ENCODE data around the gene FBXW5.

Gene FBXW5

DNA sequence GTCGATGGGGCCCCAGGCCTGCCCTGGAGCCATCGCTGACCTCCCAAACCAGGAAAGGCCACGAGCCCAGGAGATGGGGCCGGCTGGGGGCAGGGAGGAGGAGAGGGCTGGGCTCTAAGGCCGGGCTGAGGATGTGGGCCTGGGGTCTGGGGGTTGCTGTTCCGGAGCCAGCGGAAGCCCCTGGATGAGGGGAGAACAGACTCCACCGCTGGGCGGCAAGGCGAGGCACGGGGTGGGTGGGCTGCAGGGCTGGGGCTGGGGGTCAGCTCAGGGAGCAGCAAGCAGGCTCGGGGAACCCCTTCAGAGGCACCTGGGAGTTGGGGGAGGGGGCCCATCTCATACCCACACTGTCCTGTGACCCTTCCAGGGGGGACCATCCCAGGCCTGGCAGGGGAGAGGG is 19.2 kb upstream of the FBXW5 start:
- ATAC-seq, result no peak
- TF ChIP-seq TSHZ2 (CRISPR knock-in tag; IDR thresholded peaks at IDR 0.05), result no peak
- TF ChIP-seq GLIS3 (CRISPR knock-in tag; IDR thresholded peaks at IDR 0.05), result no peak
- TF ChIP-seq CSDC2 (CRISPR knock-in tag; IDR thresholded peaks at IDR 0.05), result no peak
- TF ChIP-seq TOX (CRISPR knock-in tag; IDR thresholded peaks at IDR 0.05; ENCODE audit: borderline replicate concordance), result no peak
- TF ChIP-seq TCF4 (CRISPR knock-in tag; IDR thresholded peaks at IDR 0.05; ENCODE audit: borderline replicate concordance), result no peak
- TF ChIP-seq ARNTL (CRISPR knock-in tag; IDR thresholded peaks at IDR 0.05; ENCODE audit: borderline replicate concordance, low read depth), result no peak
- TF ChIP-seq, protein P1, sequence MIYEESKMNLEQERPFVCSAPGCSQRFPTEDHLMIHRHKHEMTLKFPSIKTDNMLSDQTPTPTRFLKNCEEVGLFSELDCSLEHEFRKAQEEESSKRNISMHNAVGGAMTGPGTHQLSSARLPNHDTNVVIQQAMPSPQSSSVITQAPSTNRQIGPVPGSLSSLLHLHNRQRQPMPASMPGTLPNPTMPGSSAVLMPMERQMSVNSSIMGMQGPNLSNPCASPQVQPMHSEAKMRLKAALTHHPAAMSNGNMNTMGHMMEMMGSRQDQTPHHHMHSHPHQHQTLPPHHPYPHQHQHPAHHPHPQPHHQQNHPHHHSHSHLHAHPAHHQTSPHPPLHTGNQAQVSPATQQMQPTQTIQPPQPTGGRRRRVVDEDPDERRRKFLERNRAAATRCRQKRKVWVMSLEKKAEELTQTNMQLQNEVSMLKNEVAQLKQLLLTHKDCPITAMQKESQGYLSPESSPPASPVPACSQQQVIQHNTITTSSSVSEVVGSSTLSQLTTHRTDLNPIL (CRISPR knock-in tag; IDR thresholded peaks at IDR 0.05; ENCODE audit: low read depth), result no peak
- TF ChIP-seq ZNF565 (CRISPR knock-in tag; conservative IDR thresholded peaks at IDR 0.05; ENCODE audit: low read depth), result no peak
- TF ChIP-seq, protein P2, sequence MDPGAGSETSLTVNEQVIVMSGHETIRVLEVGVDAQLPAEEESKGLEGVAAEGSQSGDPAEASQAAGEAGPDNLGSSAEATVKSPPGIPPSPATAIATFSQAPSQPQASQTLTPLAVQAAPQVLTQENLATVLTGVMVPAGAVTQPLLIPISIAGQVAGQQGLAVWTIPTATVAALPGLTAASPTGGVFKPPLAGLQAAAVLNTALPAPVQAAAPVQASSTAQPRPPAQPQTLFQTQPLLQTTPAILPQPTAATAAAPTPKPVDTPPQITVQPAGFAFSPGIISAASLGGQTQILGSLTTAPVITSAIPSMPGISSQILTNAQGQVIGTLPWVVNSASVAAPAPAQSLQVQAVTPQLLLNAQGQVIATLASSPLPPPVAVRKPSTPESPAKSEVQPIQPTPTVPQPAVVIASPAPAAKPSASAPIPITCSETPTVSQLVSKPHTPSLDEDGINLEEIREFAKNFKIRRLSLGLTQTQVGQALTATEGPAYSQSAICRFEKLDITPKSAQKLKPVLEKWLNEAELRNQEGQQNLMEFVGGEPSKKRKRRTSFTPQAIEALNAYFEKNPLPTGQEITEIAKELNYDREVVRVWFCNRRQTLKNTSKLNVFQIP (CRISPR knock-in tag; IDR thresholded peaks at IDR 0.05; ENCODE audit: borderline replicate concordance, low read depth), result no peak
- no peak for TF ChIP-seq PPARA (CRISPR knock-in tag; IDR thresholded peaks at IDR 0.05; ENCODE audit: borderline replicate concordance)
- TF ChIP-seq ZNF70 (CRISPR knock-in tag; IDR thresholded peaks at IDR 0.05), result no peak
- TF ChIP-seq SNAI2 (CRISPR knock-in tag; IDR thresholded peaks at IDR 0.05), result no peak
- no peak for TF ChIP-seq ISL1 (CRISPR knock-in tag; IDR thresholded peaks at IDR 0.05)

- TF ChIP-seq ZNF8 (CRISPR knock-in tag; IDR thresholded peaks at IDR 0.05) (no peak), TOX (CRISPR knock-in tag; IDR thresholded peaks at IDR 0.05; ENCODE audit: borderline replicate concordance) (no peak), PATZ1 (CRISPR knock-in tag; IDR thresholded peaks at IDR 0.05; ENCODE audit: borderline replicate concordance) (no peak), OSR1 (CRISPR knock-in tag; IDR thresholded peaks at IDR 0.05) (no peak), ZFP30 (CRISPR knock-in tag; IDR thresholded peaks at IDR 0.05) (no peak), TCF4 (CRISPR knock-in tag; IDR thresholded peaks at IDR 0.05; ENCODE audit: borderline replicate concordance) (no peak), ISL1 (CRISPR knock-in tag; IDR thresholded peaks at IDR 0.05) (no peak), ZFP3 (CRISPR knock-in tag; IDR thresholded peaks at IDR 0.05) (no peak), ESRRG (CRISPR knock-in tag; IDR thresholded peaks at IDR 0.05) (no peak), ZNF70 (CRISPR knock-in tag; IDR thresholded peaks at IDR 0.05) (no peak), ZC3H10 (CRISPR knock-in tag; IDR thresholded peaks at IDR 0.05) (no peak), CSDC2 (CRISPR knock-in tag; IDR thresholded peaks at IDR 0.05) (no peak), BACH2 (CRISPR knock-in tag; IDR thresholded peaks at IDR 0.05; ENCODE audit: borderline replicate concordance) (no peak), GLIS3 (CRISPR knock-in tag; IDR thresholded peaks at IDR 0.05) (no peak)
- TF ChIP-seq, protein P1 (CRISPR knock-in tag; IDR thresholded peaks at IDR 0.05; ENCODE audit: low read depth), result no peak
- ATAC-seq, result no peak
Measured at GRCh38 chr9:136963341-136963740, 18.8 kb upstream of the FBXW5 start.

DNA sequence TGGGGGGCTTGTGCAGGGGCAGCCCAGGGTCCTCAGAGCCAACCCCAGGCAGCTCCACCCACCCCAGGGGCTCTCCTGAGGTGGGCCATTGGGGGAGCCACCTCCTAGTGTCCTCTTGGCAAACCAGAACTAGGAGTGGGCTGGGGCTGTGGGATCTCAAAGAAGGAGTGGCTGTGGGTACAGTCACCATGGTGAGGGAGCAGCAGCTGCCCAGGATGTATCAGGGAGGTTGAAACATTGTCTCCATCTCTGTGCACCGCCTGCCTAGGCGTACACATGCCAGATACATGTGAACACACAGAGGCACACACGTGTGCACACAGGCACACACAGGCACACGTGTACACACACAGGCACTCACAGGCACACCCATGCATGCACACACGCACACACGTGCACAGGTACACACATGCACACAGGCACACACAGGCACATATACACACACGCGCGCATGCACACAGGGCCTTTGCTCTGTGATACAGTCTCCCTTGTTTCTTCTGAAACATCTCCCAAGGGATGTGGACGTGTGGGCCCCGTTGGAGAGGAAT is 18.2 kb upstream of the FBXW5 start:
- ATAC-seq, result no peak
- TF ChIP-seq SNAI2 (CRISPR knock-in tag; IDR thresholded peaks at IDR 0.05), result no peak
- no peak for TF ChIP-seq ZFP30 (CRISPR knock-in tag; IDR thresholded peaks at IDR 0.05)
- no peak for TF ChIP-seq OSR1 (CRISPR knock-in tag; IDR thresholded peaks at IDR 0.05)
- no peak for TF ChIP-seq TOX (CRISPR knock-in tag; IDR thresholded peaks at IDR 0.05; ENCODE audit: borderline replicate concordance)
- TF ChIP-seq ESRRG (CRISPR knock-in tag; IDR thresholded peaks at IDR 0.05), result no peak
- TF ChIP-seq GLIS3 (CRISPR knock-in tag; IDR thresholded peaks at IDR 0.05), result no peak
- no peak for TF ChIP-seq RARB (CRISPR knock-in tag; IDR thresholded peaks at IDR 0.05)
- TF ChIP-seq CSDC2 (CRISPR knock-in tag; IDR thresholded peaks at IDR 0.05), result no peak
- no peak for TF ChIP-seq ZNF70 (CRISPR knock-in tag; IDR thresholded peaks at IDR 0.05)
- no peak for TF ChIP-seq ZNF565 (CRISPR knock-in tag; conservative IDR thresholded peaks at IDR 0.05; ENCODE audit: low read depth)
- no peak for TF ChIP-seq PATZ1 (CRISPR knock-in tag; IDR thresholded peaks at IDR 0.05; ENCODE audit: borderline replicate concordance)
- no peak for TF ChIP-seq BACH2 (CRISPR knock-in tag; IDR thresholded peaks at IDR 0.05; ENCODE audit: borderline replicate concordance)
- TF ChIP-seq, protein P1 (CRISPR knock-in tag; IDR thresholded peaks at IDR 0.05; ENCODE audit: low read depth), result no peak
- no peak for TF ChIP-seq ZFP3 (CRISPR knock-in tag; IDR thresholded peaks at IDR 0.05)
- no peak for TF ChIP-seq ZNF8 (CRISPR knock-in tag; IDR thresholded peaks at IDR 0.05)

All from SK-N-SH treated with all-trans-retinoic acid at 6 μM for 48 hours (cell line).